GM19468 (cell line): ENCODE data around the gene CDH22.

Experiments
- ATAC-seq: cut with Tn5 transposase; IDR thresholded peaks from one replicate; pipeline ENCODE4 v1.9.1; 2021; ENCODE audit warnings: mild to moderate bottlenecking, moderate library complexity, moderate number of reproducible peaks; ENCODE audit not compliant: unreplicated experiment; ENCODE audit errors: extremely low read depth

Gene CDH22

DNA sequence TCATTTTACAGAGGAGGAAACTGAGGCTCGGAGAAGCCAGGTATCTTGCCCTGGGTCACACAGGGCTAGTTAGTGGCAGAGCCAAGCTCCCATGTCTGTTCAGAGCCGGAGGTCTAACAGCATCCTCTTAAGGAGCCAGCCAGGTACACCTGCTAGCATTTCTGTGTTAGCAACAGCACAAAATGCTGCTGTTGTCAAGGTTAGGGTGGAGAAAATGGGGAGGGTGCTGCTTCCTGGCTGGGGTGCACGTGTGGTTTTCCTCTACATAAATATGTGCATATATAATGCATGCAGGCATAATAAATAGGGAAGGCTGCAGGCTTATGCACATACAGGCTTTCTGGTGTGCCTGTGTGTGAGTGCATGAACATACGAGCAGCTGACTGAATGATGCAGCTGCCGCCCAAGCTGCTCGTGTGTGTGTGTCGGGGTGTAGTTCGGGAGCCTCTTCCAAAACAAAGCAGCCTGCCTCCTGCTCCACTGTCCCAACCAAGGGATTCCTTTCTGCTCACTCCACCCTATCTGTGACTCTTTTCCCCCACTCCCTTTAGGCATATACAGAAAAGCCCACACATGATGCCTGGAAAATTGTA lies 103.6 kb downstream of the CDH22 start:
- no peak for ATAC-seq

DNA sequence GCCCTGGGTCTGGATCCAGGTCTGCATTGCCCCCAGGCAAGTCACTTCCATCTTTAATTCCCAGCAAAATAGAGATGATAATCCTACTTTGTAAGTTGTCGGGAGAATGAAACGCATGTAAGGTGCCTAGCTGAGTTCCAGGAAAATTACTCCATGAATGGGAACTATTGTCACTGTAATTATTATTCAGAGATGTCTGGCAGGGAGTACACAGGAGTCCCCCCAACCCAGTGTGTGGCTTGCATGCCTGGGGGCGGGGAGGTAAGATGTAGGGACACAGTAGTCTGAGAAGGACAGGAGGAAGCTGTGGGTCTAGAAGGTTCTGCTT lies 104.8 kb downstream of the CDH22 start:
- ATAC-seq = no peak

DNA sequence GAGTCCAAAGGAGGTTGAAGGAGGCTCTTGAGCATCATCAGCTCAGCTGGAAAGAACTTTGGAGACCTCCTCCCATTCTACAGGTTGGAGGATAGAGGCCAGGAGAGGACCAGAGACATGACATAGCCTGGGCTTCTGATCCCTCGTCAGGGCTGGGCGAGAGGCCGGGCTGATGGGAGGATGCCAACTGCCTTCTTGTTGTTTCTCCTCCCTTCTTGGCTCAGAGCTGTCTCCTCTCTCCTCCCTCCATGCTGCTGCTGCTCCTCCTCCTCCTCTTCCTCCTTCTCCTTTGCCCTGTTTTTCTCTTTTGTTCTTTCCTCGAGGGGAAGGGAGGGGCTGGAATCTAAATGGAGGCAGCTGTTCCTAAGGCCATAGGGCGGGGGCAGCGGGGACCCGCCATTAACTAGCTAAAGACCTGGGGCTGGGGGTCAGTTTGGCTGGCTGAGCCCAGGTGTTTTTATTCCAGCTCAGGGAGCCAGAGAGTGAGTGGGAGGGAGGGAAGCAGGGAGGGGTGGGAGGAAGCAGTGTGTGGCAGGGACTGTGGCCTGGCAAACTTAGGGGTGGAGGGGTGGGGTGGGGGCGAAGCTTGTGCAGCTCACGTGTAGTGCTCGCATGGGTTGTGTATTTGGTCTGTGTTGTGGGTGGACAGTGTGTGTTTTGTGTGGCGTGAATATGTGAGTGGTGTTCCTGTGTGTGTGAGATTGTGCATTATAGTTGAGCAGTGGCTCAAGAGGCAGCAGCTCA lies 105.4 kb downstream of the CDH22 start:
- no peak for ATAC-seq

DNA sequence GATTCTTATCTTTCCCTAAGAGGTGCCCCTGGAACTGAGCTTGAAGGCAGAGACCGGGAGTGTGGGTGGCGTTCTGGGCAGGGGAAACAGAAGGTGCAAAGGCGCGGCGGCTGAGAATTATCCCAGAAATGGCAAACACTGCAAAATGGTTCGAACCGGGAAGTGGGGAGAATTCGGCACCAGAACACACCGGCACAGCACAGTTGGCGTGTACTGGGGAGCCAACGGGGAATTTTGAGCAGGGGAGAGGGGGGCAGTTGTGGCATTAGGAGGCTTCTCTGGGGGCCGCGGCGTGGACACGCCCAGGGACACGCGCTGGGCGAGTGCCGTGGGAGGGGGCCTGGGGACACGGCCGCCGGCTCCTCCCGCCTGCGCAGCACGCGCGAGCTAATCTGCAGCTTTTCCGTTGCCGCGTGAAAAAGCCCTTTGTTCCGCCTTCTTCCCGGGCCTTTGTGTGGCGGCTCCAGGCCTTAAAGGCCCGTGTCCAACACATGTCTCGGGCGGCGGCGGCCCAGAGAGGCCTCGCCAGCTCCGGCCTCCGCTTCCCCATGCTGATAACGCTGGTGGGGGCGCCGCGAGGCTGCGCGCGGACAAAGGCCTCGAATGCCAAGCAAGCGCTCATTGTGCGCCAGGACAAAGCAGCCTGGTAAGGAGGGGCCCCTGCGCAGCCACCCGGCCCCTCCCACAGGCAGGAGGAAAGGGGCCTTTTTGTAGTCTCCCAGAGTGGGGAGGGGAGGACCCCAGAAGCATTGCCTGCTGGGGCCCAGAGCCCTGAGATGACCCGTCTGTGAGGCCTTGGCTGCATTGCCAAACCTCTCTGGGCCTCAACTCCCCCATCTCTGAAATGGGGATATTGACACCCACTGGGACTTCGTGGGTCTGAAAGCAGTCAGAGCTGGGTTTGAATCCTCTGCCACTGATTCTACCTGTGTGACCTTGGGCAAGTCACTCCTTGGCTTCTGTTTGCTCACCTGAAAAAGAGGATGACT lies 107.4 kb downstream of the CDH22 start:
- no peak for ATAC-seq

DNA sequence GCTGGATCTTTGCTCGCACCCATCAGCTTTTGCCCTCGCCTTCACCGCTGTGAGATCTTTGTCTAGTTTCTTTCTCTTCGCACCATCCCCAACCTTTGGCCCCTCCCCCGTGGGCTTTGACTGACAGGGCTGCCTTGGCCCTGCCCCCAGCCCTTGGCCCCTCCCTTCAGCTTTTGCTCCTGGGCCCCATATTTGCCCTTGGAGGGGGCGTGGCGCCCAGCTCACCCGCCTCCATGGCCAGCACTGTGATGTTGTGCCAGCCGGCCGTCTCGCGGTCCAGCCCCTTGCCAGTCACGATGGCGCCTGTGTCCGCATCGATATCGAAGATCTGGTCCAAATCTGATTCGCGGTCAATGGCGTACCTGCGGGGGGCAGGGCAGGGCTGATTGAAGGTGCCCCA lies 109.1 kb downstream of the CDH22 start:
- no peak for ATAC-seq

DNA sequence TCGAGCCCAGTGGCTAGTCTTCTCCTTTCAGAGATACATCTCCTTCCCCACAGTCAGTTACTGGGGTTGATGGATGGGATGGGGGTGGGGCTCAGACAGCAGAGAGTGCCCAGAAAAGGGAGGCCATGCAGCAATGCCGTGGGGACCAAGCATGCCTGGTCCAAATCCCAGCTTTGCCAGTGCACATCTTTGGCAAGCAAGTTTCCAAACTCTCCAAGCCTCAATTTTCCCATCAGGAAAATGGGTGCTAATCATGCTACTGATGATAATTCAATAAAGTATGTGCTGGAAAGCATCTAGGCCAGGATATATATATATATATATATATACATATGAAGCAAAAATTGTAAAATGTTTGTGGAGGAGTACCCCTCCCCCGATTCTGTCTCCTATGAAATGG lies 111.3 kb downstream of the CDH22 start:
- ATAC-seq = no peak

DNA sequence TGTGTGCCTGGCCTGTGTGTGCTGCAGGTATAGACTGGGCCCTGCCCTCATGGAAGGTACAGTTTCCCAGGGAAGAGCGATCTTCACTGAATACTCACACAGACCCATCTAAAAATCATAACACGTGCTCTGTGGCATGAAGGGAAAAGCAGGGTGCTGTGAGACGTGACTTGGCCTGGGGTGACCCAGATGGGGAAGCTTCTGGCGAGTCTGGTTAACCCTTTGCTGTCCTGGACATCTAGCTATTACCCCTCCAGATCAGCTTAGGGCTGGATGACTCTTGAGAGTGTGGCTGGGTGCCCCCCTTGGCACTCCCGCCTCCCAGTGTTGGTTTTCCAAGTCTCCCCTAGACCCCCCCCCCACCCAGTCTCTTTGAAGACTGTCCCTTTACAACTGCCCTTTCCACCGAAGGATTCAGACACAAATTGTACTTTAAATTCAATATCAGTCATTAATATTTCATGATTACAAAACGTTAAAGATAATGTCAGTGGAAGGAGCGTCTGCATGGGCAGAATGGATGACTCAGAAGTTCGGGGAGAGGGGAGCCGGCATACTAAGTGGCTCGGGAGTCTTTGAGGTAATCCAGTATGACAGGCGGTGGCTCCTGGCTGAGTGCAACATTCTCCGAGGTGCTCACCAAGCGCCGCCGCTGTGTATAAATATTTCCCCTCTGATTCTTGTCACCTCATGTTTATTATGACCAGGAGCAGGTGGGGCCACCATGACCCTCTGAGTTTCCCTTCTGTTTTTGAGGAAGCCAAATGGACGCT lies 112.8 kb downstream of the CDH22 start:
- no peak for ATAC-seq

DNA sequence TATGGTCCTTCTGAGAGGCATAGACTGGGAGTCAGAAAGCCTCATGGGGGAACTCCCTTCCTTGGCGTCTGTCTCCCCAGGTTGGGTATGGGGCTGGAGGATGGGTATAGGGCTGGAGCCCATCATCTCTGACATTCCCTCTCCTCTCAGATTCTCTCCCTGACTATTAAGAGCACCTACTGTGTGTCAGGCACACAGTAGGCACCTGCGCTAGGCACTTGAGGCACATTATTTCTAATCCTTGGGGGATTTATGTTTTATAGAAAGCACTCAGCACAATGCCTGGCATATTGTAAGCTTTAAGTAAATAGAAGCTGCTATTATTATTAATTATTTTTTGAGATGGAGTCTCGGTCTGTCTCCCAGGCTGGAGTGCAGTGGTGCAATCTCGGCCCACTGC lies 113.9 kb downstream of the CDH22 start:
- no peak for ATAC-seq

DNA sequence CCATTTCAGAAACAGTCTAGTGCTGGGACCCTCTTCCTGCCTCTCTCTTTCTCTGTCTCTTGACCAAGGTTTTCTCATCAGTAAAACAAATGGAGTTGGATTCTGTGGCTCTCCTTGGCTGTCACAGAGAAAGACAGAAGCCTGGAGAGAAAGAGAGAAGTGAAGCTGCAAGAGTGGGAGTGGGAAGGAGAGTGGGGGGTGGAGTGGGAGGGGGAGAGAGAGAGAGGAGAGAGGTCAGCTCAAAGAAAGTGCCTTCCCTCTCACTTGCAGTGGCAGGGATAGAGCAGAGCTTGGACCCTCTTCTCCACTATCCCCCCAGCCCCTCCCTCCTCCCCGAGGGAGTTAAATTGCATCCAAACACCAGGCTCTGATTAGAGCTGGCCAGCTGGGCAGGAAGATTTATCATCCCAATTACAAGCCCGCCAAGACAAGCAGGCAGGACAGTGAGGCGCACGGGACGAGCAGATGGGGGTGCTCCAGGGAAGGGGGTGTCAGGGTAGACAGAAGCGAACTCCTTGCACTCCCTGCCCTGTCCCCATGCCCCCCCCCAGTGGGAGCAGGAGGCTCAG lies 115.8 kb downstream of the CDH22 start:
- ATAC-seq = no peak

DNA sequence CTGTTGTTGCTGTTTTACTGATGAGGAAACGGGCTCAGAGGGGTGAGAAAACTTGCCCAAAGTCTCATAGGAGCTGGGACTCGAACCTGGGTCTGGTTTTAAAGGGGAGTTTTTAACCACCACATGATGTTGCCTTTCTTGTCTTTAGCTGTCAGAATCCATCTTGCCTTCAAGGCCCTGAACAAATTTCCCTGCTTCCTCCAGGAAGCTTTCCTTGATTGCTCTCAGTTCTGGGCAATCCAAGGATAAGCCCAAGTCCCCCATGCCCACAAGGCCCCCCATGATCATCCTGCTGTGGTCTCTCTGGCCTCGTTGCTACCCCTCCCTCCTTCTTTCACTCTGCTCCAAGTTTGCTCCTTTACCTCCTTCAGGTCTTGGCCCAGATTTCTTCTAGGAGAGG lies 116.7 kb downstream of the CDH22 start:
- no peak for ATAC-seq

DNA sequence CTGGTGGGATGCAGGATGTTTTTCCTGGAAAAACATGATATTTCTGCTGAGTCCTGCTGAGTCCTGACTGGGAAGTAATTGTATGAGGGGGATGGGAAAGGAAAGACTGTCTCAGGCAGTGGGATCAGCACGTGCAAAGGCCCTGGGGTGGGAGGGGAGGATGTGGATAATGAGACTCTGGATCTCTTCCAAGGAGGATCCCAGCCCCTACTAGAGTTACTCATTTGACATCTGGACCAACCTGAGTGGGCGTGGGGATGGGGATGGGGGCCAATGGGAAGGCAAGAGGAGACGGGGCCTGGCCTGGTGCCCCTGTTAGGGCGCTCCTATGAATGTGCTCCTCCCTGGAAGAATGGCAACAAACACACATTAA lies 117.1 kb downstream of the CDH22 start:
- no peak for ATAC-seq

DNA sequence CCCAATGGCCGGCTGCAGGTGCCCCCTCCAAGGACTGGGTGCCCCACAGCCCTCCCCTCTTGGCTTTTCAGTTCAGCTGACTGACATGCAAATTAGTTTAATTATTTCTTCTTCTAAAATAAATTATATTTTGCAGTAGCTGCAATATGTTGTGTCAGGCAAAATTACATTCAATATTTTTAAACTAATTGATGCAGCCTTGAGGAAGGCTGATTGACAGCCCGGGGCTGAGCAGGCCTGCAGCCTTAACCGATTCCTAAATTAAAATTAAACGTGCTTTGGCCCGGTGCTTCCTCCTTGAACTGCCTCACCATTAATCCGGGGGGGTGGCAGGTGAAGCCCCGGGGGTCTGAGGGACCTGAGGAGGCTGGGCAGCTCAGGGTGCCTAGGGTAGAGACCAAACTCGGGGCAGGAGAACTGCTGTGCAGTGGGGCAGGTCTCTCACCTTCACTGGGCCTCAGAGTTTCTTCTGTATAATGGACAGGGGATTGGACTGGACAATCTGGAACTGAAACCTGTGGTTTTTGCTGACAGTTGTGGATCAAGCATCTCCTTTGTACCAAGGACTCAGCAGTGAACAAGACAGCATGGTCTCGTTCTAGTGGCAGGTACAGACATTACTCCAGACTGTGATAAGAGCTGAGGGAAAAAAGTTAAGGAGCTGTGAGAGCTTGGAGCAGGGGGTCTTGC lies 117.7 kb downstream of the CDH22 start:
- ATAC-seq = no peak

DNA sequence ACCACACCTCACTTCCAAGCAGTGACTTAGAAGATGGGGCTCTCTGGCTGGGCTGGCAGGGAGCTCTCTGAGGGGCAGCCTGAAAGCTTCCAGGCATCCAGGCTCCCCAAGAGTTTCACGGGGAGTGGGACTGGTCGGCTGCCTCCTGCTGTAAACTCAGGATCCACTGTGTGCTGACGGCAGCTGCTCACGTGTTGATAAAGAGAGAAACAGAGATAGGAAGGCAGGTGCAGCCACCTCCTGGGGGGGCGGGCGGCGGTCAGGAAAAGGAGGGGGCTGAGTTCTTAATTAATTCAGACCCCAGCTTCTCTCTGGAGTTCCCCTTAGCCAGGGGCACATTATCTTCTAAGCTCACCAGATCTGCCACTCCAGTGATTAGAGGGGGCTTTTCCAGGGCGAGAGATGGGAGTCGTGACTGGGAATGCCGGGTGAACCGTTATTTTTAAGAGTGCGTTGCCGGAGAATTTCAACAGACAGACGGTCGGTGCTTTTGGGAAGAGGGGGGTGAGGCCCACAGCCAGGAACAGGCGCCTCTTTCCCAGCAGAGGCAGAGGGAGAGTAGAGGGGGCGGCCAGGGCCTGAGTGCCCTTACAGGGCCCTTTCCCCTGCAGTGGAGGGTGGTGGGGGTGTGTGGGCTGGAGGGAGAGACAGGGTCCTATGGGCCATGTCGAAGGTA lies 119.3 kb downstream of the CDH22 start:
- ATAC-seq = no peak

DNA sequence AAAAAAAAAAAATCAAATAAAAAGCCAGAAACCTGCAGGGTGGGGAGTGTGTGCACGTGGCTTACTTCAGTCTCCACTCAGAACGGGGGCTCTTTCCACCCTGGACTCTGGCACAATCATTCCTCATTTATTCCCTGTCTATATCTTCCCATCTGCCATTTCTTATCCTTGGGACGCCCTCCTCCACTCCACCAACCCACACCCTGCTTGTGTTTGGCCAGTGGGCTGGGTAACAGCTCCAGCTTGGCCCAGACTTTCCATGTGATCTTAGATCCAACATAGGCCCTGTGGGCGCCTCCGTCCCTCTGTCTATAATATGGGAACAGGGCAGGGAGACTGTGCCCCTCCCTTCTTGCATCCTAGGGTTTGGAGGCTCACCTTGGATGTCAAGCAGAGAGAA lies 122.1 kb downstream of the CDH22 start:
- ATAC-seq = no peak

DNA sequence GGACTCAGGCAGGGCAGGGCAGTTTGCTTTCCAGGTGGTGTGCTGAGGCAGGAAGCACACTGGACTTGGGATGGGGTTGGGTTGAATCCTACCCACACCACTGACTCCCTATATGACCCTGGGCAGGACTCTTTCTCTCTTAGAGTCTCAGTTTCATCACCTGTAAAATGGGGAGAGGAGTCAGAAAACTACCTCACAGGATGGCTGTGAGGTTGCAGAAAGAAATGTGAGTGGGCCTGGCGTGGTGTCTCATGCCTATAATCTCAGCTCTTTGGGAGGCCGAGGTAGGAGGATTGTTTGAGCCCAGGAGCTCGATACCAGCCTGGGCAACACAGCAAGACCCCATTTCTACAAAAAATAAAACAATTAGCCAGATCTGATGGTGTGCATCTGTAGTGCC lies 122.9 kb downstream of the CDH22 start:
- ATAC-seq = no peak

DNA sequence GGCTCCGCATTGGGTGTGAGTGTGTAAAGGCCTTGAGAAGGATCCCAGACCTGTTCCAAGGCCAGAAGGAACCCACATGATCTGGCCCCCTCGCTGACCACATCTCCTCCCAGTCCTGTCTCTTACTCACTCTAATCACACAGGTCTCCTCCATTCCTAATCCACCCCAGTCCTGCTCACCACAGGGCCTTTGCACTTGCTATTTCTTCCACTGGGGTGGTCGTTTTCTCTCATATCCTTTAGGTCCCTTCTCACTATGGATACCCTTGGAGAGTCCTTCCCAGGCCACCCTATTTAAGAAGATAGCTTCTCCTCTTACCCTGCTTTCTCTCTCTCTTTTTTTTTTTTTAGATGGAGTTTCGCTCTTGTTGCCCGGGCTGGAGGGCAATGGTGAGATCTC lies 124.5 kb downstream of the CDH22 start:
- no peak for ATAC-seq

DNA sequence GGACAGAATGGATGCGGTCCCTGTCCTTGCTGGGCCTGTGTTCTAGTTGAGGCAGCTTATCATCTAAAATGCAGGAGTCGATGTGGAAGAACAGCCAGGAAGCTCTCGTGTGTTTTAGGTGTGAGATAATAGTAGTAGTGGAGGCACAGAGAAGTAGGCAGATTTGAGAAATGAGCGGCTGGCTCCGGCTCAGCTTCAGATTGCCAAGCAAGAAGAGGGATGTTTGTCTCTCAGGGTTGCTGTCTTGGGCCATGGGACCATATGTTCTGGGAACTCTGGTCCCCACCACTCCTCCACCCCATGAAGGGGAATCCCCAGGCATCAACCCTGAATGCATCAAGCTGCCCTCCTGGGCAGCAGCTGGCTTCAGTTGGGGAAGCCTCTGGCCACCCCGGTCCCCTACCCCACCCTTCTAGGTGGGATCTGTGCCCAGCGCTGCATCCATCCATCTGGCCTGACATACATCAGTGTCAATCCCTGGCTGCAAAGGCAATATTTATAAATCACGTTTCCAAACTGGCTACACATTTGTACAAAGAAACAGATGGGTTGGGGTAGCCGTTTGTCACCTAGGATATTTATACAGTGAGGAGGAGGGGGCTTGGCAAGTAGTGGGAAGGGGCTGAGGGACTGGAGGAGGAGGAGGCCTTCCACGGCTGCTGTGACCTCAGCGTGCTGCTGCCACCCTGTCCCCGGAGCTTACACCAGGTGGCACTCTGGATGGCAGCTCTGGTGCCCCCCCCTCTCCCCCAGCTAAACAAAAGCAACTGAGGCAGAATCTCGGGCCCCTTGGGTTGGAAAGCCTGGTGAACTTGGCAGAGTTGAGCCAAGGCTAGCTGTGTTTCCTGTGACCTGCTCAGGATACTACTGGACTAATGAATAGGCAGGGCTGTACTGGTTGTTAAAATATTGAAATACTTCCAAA lies 125.8 kb downstream of the CDH22 start:
- ATAC-seq = no peak

DNA sequence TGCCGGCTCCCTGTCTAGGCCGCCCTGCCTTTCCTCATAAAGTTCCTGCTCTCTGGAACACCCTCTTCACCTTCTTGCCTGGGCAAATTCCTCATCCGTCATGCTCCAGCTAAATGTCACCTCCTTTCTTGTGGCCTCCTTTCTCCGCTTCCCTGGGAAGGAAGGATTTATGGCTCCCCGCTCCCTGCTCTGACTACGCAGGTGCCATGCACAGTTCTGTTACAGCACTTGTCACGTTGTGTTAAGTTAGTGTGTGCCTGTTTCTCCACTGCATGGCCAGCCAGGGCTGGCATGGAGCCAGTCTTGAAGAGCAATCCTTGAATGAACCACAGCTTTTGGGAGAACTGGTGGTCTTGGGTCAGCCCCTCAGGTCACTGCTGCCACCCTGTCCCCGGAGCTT lies 128.4 kb downstream of the CDH22 start:
- ATAC-seq = no peak
